ENCODE measurements around the gene IFI27. TPM values are rescaled to one million over a fixed set of nuclear protein-coding genes. Genes with fewer than 3 reads are reported as not detected.
A peak's percentile ranks its signal among the peaks of the same experiment; 100 is the strongest.

Gene IFI27
- total and polyA plus RNA-seq, 9 of the 15 experiments (the other 6 are each of a cell fraction or from before 2014, with no cell fraction given): 0.19 to 3.4 (median 1.4) TPM; not detected in 1

DNA sequence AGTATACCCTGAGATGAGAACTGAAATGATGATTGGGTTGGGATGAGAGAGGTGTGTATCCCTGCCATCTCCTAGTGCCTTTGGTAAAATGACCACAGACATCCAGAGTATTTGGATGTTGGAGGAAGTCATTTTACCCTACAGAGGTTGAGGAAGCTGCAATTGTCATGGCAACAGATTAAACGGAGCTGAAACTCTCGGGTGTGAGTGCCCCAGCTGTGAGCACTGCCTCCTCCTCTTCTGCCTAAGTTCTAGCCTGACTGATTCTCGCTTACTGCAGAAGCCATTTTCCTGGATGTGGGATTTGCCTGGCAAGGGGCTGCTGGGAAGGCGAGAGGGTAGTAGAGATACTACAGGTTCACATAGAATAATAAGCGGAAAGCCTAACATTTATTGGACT lies 53.3 kb downstream of the IFI27 start:
- BruUV-seq (replicated peaks): no TSS peak
- in situ Hi-C loops (cut with MboI): no loop called here
- Histone ChIP-seq H3K9me3 (replicated peaks; ENCODE audit: control insufficient read depth, insufficient read depth, low read depth, low read length) (no peaks in the 10 kb centered on the region), H2AFZ (ENCODE audit: low read depth, low read length) (no peak overlapping the region), H3K27me3 (ENCODE audit: control insufficient read depth in 2 of 2, insufficient read depth in 2 of 2, low read length in 2 of 2) (peaks cover 0 to 18% of the 10 kb centered on the region in 2 experiments; a peak in 1 of 5 replicates), H3K4me2 (ENCODE audit: insufficient read depth, low read length) (no peak overlapping the region), H3K27ac (ENCODE audit: extremely low read depth, low read depth, low read length) (no peak overlapping the region), H3K9me1 (ENCODE audit: control insufficient read depth, insufficient read depth, low read length) (no peaks in the 10 kb centered on the region), H3K79me2 (ENCODE audit: control insufficient read depth, insufficient read depth, low read length) (no peaks in the 10 kb centered on the region), H3K4me3 (no peak overlapping the region), H3K36me3 (ENCODE audit: control insufficient read depth, insufficient read depth, low read length) (no peaks in the 10 kb centered on the region), H3K4me1 (replicated peaks in 1 of 2; ENCODE audit: control insufficient read depth in 2 of 2, insufficient read depth in 2 of 2, low read length in 2 of 2) (no peaks in the 10 kb centered on the region; a peak in 1 of 5 replicates), H4K20me1 (replicated peaks; ENCODE audit: control insufficient read depth, insufficient read depth, low read length) (no peaks in the 10 kb centered on the region), H3K9ac (ENCODE audit: insufficient read depth in 1 of 2, low read depth in 2 of 2, low read length in 2 of 2) (no peak overlapping the region)
- no peak for TF ChIP-seq ZNF121 (CRISPR knock-in tag; conservative IDR thresholded peaks at IDR 0.05)
- TF ChIP-seq PCBP2 (IDR thresholded peaks at IDR 0.05; ENCODE audit: low read depth, low read length, poor library complexity, severe bottlenecking): no peak
- TF ChIP-seq MAFF (IDR thresholded peaks at IDR 0.05; ENCODE audit: low read length): no peak
- TF ChIP-seq, protein P1, sequence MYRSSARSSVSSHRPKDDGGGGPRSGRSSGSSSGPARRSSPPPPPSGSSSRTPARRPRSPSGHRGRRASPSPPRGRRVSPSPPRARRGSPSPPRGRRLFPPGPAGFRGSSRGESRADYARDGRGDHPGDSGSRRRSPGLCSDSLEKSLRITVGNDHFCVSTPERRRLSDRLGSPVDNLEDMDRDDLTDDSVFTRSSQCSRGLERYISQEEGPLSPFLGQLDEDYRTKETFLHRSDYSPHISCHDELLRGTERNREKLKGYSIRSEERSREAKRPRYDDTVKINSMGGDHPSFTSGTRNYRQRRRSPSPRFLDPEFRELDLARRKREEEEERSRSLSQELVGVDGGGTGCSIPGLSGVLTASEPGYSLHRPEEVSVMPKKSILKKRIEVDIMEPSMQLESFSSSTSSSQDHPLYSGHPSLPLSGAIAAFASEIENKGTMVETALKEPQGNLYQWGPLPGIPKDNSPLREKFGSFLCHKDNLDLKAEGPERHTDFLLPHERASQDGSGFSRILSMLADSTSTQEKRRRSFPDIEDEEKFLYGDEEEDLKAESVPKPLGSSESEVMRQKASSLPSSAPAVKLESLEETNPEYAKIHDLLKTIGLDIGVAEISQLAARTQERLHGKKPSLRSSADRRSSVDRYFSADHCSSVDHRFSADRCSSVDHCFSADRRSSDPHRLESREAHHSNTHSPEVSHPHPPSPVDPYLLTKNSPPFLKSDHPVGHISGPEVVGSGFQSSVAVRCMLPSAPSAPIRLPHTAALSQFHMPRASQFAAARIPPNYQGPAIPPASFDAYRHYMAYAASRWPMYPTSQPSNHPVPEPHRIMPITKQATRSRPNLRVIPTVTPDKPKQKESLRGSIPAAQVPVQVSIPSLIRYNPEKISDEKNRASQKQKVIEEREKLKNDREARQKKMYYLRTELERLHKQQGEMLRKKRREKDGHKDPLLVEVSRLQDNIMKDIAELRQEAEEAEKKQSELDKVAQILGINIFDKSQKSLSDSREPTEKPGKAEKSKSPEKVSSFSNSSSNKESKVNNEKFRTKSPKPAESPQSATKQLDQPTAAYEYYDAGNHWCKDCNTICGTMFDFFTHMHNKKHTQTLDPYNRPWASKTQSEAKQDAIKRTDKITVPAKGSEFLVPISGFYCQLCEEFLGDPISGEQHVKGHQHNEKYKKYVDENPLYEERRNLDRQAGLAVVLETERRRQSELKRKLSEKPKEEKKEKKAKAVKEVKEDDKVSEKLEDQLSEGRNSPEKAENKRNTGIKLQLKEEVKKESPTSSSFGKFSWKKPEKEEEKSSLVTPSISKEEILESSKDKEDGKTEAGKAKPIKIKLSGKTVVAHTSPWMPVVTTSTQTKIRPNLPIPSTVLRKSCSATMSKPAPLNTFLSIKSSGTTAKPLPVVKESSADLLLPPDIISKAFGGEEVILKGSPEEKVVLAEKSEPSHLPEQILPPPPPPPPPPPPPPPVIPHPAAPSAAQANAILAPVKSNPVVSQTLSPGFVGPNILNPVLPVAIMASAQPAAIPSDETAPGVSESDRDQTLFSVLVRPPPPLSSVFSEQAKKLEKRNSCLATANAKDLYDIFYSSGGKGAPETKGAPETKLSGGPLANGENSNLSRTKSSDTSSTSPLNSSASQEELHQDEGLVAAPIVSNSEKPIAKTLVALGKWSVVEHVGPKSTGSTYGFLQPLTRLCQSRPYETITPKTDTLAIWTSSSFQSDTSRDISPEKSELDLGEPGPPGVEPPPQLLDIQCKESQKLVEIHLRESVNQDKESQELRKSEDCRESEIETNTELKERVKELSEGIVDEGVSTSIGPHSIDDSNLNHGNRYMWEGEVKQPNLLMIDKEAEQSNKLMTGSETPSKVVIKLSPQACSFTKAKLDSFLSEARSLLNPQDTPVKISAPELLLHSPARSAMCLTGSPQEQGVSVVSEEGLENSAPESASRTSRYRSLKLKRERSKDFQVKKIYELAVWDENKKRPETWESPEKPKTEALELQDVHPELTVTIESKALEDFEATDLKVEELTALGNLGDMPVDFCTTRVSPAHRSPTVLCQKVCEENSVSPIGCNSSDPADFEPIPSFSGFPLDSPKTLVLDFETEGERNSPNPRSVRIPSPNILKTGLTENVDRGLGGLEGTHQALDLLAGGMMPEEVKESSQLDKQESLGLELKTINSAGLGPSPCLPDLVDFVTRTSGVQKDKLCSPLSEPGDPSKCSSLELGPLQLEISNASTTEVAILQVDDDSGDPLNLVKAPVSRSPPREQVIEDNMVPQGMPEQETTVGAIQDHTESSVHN (IDR thresholded peaks at IDR 0.05; ENCODE audit: borderline replicate concordance in 1 of 2, low read depth in 1 of 2): no peak
- no peak for TF ChIP-seq ZZZ3 (IDR thresholded peaks at IDR 0.05)
- TF ChIP-seq, protein P2, sequence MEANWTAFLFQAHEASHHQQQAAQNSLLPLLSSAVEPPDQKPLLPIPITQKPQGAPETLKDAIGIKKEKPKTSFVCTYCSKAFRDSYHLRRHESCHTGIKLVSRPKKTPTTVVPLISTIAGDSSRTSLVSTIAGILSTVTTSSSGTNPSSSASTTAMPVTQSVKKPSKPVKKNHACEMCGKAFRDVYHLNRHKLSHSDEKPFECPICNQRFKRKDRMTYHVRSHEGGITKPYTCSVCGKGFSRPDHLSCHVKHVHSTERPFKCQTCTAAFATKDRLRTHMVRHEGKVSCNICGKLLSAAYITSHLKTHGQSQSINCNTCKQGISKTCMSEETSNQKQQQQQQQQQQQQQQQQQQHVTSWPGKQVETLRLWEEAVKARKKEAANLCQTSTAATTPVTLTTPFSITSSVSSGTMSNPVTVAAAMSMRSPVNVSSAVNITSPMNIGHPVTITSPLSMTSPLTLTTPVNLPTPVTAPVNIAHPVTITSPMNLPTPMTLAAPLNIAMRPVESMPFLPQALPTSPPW (CRISPR knock-in tag; IDR thresholded peaks at IDR 0.05): no peak
- peak; percentile 18; the same call in 1 of the 2 replicates for TF ChIP-seq RFX1 (IDR thresholded peaks at IDR 0.05)
- ChIA-PET POLR2A (no interaction called here), CTCF (ENCODE audit: low intra/inter-chr PET ratio) (no interaction called here)
- intact Hi-C loops (cut with micrococcal nuclease): no loop called here
- WGBS (ENCODE audit: insufficient coverage, low coverage, missing lambda C conversion rate): 4% methylated on average over 4 of the region's 5 CpGs
- DNase-seq (ENCODE audit: extremely low read depth in 1 of 4, low spot score in 3 of 4): no peak
- FAIRE-seq: no peak
- ATAC-seq: no peak
